Stimulated activated CD8-positive, alpha-beta memory T cell treated with anti-CD3 and anti-CD28 coated beads, Interleukin-15, amount 100 ng/mL, for 1 hour (primary cell): ENCODE results near the gene CHRNA9.

Experiments
- DNase-seq: peaks from one replicate; pipeline ENCODE4 v3.0.0-alpha.2; 2020; ENCODE audit warnings: low read depth

The CHRNA9 gene

GRCh38 chr4:40308528-40309122 lies 26.5 kb upstream of the CHRNA9 start:
- DNase-seq, result no peak

DNA sequence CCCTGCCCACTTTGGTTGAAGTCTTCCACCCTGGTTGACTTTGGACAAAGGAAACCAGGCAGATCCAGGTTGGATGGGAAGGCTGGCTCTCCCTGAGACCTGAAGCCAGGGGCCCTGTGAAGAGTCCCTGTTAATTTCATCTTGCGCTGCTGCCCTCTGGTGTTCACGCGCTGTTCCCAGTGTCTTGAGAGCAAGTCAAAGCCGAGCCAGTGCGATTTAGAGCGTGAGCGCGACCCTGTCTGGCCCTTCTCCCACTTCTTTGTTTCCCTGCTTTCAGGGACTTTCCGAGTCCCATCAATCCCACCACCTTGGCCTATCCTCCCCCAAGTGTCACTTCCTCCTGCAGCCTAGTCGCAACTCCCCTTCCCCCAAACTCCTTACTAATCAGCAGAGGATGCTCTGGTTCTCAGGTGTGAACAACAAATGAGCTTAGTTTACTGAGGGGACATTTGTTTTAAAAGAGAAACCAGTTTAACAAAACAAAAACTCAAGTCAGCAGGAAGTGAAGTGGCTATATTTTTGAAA lies 25.8 kb upstream of the CHRNA9 start:
- peak; percentile 92 for DNase-seq

DNA sequence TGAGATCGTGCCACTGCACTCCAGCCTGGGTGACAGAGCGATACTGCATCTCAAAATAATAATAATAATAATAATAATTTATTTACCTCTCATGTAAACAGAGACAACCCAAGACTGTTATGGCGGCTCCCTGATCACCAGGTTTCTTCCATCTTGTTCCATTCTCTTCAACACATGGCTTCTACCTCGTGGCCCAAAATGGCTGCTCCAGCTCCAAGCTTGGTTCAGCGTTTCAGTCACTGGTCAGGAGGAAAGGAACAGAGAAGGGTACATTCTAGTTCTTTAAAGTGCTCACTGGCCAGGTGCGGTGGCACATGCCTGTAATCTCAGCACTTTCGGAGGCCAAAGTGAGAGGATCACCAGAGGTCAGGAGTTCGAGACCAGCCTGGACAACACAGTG lies 24.9 kb upstream of the CHRNA9 start:
- DNase-seq, result no peak

GRCh38 chr4:40311811-40312346 lies 23.3 kb upstream of the CHRNA9 start:
- no peak for DNase-seq

GRCh38 chr4:40314951-40315350 lies 20.2 kb upstream of the CHRNA9 start:
- no peak for DNase-seq

GRCh38 chr4:40316333-40316781 lies 18.8 kb upstream of the CHRNA9 start:
- no peak for DNase-seq

- DNase-seq, result peak; percentile 32
Measured at GRCh38 chr4:40316782-40317635, 18.1 kb upstream of the CHRNA9 start.

GRCh38 chr4:40317916-40318658 lies 17.0 kb upstream of the CHRNA9 start:
- no peak for DNase-seq

GRCh38 chr4:40321574-40322275 lies 13.4 kb upstream of the CHRNA9 start:
- no peak for DNase-seq

DNA sequence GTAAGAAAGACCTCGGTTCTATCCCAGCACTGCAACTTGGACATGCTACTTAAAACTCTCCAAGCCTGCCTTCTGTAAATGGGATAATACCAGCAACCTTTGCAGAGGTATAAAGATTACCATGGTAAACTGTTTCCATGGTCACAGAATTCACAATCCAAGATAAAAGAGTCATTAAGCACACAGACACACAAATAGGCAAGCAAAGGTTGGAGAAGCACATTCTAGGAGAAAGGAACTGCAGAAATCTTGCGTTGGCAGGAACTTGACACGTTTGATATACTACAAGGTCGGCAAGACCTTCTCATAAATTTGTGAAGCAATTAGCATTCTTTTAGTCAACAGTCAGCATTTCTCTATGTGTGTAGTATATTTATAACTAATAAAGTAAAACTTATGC lies 12.3 kb upstream of the CHRNA9 start:
- no peak for DNase-seq

DNA sequence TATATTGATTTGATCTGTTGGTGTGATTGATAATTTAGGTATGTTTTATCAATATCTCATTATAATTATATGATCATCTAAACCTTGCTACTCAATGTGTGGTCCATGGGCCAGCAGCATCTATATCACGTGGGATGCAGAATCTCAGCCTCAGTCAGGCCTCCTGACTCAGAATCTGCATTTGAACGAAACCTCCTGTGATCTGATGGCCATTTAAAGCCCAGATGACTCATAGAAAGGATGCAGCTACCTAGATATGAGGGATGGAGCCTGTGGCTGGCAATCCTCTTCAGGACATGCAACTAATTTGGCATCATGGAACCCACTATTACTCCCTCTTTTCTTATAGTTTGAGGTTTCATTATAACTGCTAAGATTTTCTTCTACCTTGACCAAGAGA lies 11.3 kb upstream of the CHRNA9 start:
- no peak for DNase-seq

DNA sequence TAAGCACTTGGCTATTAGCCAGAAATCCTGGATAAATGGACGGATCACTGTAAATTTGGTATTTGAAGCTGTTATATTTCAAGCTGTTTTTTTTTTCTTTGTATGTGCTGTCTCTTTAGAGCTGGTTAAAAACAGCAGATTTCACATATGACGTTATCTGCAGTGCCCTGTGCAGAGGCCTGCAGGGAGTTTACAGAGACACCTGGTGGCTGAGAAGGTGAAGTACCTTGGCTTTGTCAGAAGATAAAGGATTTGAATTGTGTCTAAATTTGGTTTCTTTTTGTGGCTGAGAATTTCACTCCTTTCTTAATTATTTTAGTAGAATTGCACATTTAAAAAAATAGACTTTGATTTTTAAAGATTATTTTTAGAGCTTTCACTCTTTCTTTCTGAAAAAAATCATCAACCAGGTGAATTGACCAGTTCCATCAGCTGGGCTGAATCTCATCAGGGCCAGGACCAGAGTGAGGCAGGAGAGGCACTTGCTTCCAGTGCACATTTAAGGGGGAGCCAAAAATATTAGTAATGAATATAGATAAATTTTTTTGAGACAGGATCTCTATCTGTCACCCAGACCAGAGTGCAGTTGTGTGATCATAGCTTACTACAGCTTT lies 9.6 kb upstream of the CHRNA9 start:
- DNase-seq, result no peak

GRCh38 chr4:40327340-40327739 lies 7.8 kb upstream of the CHRNA9 start:
- no peak for DNase-seq

DNA sequence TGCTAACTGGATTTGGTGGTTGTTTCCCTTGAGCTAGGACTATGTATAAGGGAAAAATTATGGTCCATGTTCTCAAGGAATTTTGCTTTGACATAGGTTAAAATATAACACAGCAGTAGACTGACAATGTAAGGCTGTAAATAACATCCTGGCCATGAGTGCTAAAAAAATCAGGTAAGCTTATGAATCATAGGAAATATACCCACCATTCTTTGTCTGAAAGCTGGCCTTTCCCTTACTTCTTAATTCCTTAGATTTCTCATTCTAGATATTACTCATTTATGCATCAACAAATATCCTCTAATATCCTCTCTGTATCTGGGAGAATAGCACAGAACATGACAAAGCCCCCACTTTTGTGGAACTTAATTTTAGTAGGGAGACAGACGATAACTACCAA lies 6.8 kb upstream of the CHRNA9 start:
- no peak for DNase-seq

GRCh38 chr4:40329805-40330204 lies 5.3 kb upstream of the CHRNA9 start:
- DNase-seq, result no peak

GRCh38 chr4:40330536-40330935 lies 4.6 kb upstream of the CHRNA9 start:
- no peak for DNase-seq

GRCh38 chr4:40331101-40331745 lies 3.9 kb upstream of the CHRNA9 start:
- DNase-seq, result no peak

DNA sequence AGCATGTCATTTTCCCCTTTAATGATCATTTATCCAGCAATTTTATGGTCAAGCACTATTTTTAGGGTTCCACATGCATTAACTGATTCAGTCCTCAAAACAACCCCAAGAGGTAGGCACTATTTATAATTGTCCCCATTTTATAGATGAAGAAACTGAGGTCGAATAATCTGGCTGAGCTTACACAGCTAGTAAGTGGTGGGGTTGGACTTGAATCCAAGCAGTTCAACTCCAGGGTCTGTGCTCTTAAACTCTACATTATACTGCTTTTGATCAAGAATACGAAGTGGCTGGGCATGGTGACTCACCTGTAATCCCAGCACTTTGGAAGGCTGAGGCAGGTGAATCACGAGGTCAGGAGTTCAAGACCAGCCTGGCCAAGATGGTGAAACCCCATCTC lies 3.2 kb upstream of the CHRNA9 start:
- no peak for DNase-seq

DNA sequence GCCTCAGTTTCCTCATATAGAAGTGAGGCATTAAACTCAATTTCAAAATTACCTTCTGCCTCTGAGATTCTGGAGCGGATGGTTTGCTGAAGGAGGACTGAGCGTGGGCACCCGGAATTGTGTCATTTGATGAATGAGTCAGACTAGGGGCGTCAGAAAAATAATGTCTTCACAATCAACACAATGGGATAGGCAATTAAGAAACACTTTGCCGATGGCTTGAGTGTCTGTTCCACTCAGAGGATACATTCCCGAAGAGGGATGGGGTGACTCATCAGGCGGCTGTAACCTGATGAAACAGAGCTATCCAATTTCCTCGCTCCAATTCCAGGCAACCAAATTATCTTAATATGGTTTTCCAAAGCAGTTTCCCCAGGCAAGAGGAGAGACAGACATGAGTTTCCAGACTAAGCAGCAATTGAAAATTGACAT lies 1.2 kb upstream of the CHRNA9 start:
- no peak for DNase-seq

DNA sequence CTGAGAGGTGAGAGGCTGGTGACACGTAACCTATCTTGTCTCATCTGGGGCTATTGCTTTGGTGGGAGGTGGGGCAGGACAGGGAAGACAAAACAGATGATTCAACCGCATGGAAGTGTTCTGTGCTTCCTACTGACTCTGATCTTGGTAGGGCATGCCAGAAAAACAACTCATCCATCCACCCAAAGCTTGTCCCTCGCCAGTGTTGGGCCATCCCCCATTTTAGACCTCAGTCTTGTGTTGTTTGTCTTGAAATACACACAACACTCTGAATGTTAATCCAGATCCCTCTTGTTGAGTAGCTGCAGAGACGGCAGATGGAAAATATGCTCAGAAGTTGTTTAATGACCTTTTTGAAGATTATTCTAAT lies 377 bp downstream of the CHRNA9 start:
- no peak for DNase-seq

- DNase-seq, result no peak
Measured at GRCh38 chr4:40337051-40337450, 1.9 kb downstream of the CHRNA9 start.
